ENCODE measurements around the gene UGT2A3.

The UGT2A3 gene

GRCh38 chr4:68951078-68951805 lies at the start of gene UGT2A3:
Gene UGT2A3 (minus strand): TSS chr4:68951804. CDS start chr4:68951760, 44 bp downstream.
- peaks cover 7% of the 10 kb centered on the region for H3K4me1 Mint-ChIP-seq

GRCh38 chr4:68997040-68997439 lies 45.4 kb upstream of the UGT2A3 start:
- Mint-ChIP-seq H3K27me3 (ENCODE audit: low read depth) (no peaks in the 10 kb centered on the region), H3K9me3 (peaks cover 4% of the 10 kb centered on the region), H3K36me3 (ENCODE audit: low read depth) (no peaks in the 10 kb centered on the region), H3K27ac (peak overlapping the region; percentile 72 to 83 (median 75)), H3K4me1 (peaks cover 9% of the 10 kb centered on the region), H3K4me3 (no peak overlapping the region)
- no peak for TF ChIP-seq CTCF (IDR thresholded peaks at IDR 0.05; ENCODE audit: unreplicated experiment in 3 of 3)

More at GRCh38 chr4:68951078-68951805, at the start of gene UGT2A3:
- no peak for TF ChIP-seq CTCF (IDR thresholded peaks at IDR 0.05; ENCODE audit: unreplicated experiment in 3 of 3)
- Mint-ChIP-seq H3K36me3 (ENCODE audit: low read depth) (no peaks in the 10 kb centered on the region), H3K9me3 (no peaks in the 10 kb centered on the region), H3K27me3 (ENCODE audit: low read depth) (no peaks in the 10 kb centered on the region), H3K4me3 (peak within 1 kb of the TSS; percentile 48 to 81 (median 55)), H3K27ac (peak within 1 kb of the TSS; percentile 67 to 93 (median 84))

- Mint-ChIP-seq H3K9me3 (peaks cover 4% of the 10 kb centered on the region), H3K27me3 (ENCODE audit: low read depth) (no peaks in the 10 kb centered on the region), H3K4me1 (peaks cover 9% of the 10 kb centered on the region), H3K36me3 (ENCODE audit: low read depth) (no peaks in the 10 kb centered on the region), H3K27ac (no peak overlapping the region), H3K4me3 (no peak overlapping the region)
- no peak for TF ChIP-seq CTCF (IDR thresholded peaks at IDR 0.05; ENCODE audit: unreplicated experiment in 3 of 3)
Observed at GRCh38 chr4:68995292-68995691, 43.7 kb upstream of the UGT2A3 start.

GRCh38 chr4:68987007-68987406 lies 35.4 kb upstream of the UGT2A3 start:
- Mint-ChIP-seq H3K36me3 (ENCODE audit: low read depth) (no peaks in the 10 kb centered on the region), H3K4me3 (no peak overlapping the region), H3K27ac (no peak overlapping the region), H3K9me3 (peaks cover 8% of the 10 kb centered on the region), H3K4me1 (no peaks in the 10 kb centered on the region), H3K27me3 (ENCODE audit: low read depth) (no peaks in the 10 kb centered on the region)
- TF ChIP-seq CTCF (IDR thresholded peaks at IDR 0.05; ENCODE audit: unreplicated experiment in 3 of 3), result no peak

- no peak for TF ChIP-seq CTCF (IDR thresholded peaks at IDR 0.05; ENCODE audit: unreplicated experiment in 3 of 3)
- Mint-ChIP-seq H3K9me3 (peaks cover 8% of the 10 kb centered on the region), H3K27ac (no peak overlapping the region), H3K4me1 (no peaks in the 10 kb centered on the region), H3K4me3 (no peak overlapping the region), H3K27me3 (ENCODE audit: low read depth) (no peaks in the 10 kb centered on the region), H3K36me3 (ENCODE audit: low read depth) (no peaks in the 10 kb centered on the region)
Observed at GRCh38 chr4:68985442-68985841, 33.8 kb upstream of the UGT2A3 start.

- no peaks in the 10 kb centered on the region for H3K27me3 Mint-ChIP-seq (ENCODE audit: low read depth)
- H3K4me3 Mint-ChIP-seq, result no peak overlapping the region
- no peaks in the 10 kb centered on the region for H3K36me3 Mint-ChIP-seq (ENCODE audit: low read depth)
- peaks cover 8% of the 10 kb centered on the region for H3K9me3 Mint-ChIP-seq
- TF ChIP-seq CTCF (IDR thresholded peaks at IDR 0.05; ENCODE audit: unreplicated experiment in 3 of 3), result no peak
- no peaks in the 10 kb centered on the region for H3K4me1 Mint-ChIP-seq
- no peak overlapping the region for H3K27ac Mint-ChIP-seq
Observed at GRCh38 chr4:68984947-68985346, 33.3 kb upstream of the UGT2A3 start.

All from nephron (organoid).